Measurements from ENCODE around the gene IRF6.
A peak's percentile ranks its signal among the peaks of the same experiment; 100 is the strongest.

The IRF6 gene

GRCh38 chr1:209823143-209824041 lies 17.4 kb upstream of the IRF6 start:
- DNase-seq (ENCODE audit: low read depth): peak; percentile 90
- TF ChIP-seq CTCF (IDR thresholded peaks at IDR 0.05; ENCODE audit: low read length, missing control alignments): peak; percentile 78
- no peak overlapping the region for H3K4me3 ChIP-seq (replicated peaks; ENCODE audit: low read depth, low read length)

DNA sequence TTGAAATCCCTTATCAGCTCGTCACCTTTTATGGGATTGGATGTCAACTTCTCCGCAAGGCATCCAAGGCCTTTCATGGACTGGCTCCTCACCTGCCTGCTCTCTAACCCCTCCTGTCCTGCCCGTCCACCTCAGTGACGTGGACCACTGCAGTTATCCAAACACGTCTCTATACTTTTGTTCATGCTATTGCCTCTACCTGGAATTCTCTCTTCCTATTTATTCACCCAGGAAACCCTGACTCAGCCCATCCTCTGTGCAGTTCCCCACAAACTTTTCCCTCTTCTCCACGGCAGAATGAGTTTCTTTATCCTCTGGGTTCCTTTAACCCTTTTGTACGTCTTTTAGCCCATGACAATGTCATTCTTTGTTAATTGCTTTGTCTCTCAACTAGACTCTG lies 16.8 kb upstream of the IRF6 start:
- TF ChIP-seq CTCF (IDR thresholded peaks at IDR 0.05; ENCODE audit: low read length, missing control alignments): no peak
- H3K4me3 ChIP-seq (replicated peaks; ENCODE audit: low read depth, low read length): no peak overlapping the region
- DNase-seq (ENCODE audit: low read depth): no peak

DNA sequence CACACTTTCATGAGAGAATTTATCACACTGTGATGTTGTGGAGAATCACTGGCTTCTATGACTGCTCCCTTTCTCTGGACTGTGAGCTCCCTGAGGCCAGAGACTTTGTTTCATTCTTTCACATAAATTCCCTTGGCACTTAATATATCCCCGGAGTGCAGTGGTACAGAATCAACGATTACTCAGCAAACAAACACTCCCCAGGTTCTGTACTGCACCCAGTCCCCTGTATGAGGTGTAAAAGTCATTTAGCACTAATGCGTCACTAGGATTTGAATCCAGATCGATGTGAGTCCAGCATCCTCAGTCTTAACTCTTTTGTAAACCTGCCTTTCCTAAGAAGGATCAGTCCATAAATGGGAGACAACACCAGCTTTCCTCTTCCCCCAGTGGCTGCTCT lies 15.0 kb upstream of the IRF6 start:
- H3K4me3 ChIP-seq (replicated peaks; ENCODE audit: low read depth, low read length): no peak overlapping the region
- no peak for DNase-seq (ENCODE audit: low read depth)
- no peak for TF ChIP-seq CTCF (IDR thresholded peaks at IDR 0.05; ENCODE audit: low read length, missing control alignments)

DNA sequence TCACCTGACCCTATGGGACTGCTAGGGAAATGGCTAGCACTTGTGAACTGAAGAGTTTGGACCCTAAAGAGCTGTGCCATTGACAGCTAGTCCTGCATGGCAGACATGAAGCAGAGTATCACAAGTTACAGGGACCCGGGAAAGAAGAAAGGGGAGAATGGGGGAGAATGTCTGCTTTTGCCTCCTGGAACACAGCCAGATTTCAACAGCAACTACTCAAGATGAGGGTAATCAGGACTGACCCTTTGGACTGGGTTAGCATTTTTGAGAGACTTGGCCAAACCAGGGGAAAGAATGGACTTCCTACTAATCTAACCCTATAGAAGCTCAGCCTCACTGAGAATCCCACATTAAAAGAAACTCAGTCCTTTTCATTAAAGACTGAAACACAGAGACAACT lies 13.1 kb upstream of the IRF6 start:
- DNase-seq (ENCODE audit: low read depth): no peak
- TF ChIP-seq CTCF (IDR thresholded peaks at IDR 0.05; ENCODE audit: low read length, missing control alignments): no peak
- H3K4me3 ChIP-seq (replicated peaks; ENCODE audit: low read depth, low read length): no peak overlapping the region

- H3K4me3 ChIP-seq (replicated peaks; ENCODE audit: low read depth, low read length): no peak overlapping the region
- DNase-seq (ENCODE audit: low read depth): no peak
- no peak for TF ChIP-seq CTCF (IDR thresholded peaks at IDR 0.05; ENCODE audit: low read length, missing control alignments)
These were observed 11.7 kb upstream of the IRF6 start for GRCh38 chr1:209817691-209818090.

- TF ChIP-seq CTCF (IDR thresholded peaks at IDR 0.05; ENCODE audit: low read length, missing control alignments): no peak
- no peak for DNase-seq (ENCODE audit: low read depth)
- H3K4me3 ChIP-seq (replicated peaks; ENCODE audit: low read depth, low read length): no peak overlapping the region
These were observed 11.0 kb upstream of the IRF6 start for GRCh38 chr1:209816923-209817322.

- TF ChIP-seq CTCF (IDR thresholded peaks at IDR 0.05; ENCODE audit: low read length, missing control alignments): no peak
- no peak for DNase-seq (ENCODE audit: low read depth)
- no peak overlapping the region for H3K4me3 ChIP-seq (replicated peaks; ENCODE audit: low read depth, low read length)
These were observed 10.0 kb upstream of the IRF6 start for GRCh38 chr1:209815931-209816341.
